K562 (cell line): ENCODE results near the gene TFB2M. TPM values are rescaled to one million over a fixed set of nuclear protein-coding genes. Genes with fewer than 3 reads are reported as not detected.

Source experiments
- CBX3 ChIP-seq, 2 experiments: IDR thresholded peaks; 1 replicate in 1 of 2; 2 replicates in 1 of 2; pipeline ENCODE4 v1.6.1; 2012; ENCODE audit warnings: inconsistent platforms in 2 of 2, low read length in 2 of 2, borderline replicate concordance in 1 of 2, control low read depth in 1 of 2
- EWSR1 ChIP-seq: fragments of 450-650 bp; IDR thresholded peaks from 2 replicates; pipeline ENCODE4 v1.6.1; 2018; ENCODE audit warnings: borderline replicate concordance, mild to moderate bottlenecking, low read depth, moderate library complexity; ENCODE audit not compliant: partially characterized antibody
- EZH2 ChIP-seq: IDR thresholded peaks from 2 replicates; pipeline ENCODE4 v1.6.1; 2012; ENCODE audit warnings: low read depth, mild to moderate bottlenecking, inconsistent platforms, low read length, borderline replicate concordance
- FOSL1 ChIP-seq: fragments of 200-800 bp; sonication (Bioruptor generic); conservative IDR thresholded peaks from 2 replicates; pipeline ENCODE4 v1.6.1; 2016; ENCODE audit warnings: missing genetic modification characterization, missing compliant biosample characterization
- FOXM1 ChIP-seq, 2 experiments: fragments of 450-650 bp in 1 of 2; sonication (generic) in 1 of 2; formaldehyde crosslinking in 1 of 2; IDR thresholded peaks; 2 replicates each; pipeline versions ENCODE4 v1.6.1 to v1.9.0; 2017 to 2022; ENCODE audit warnings: low read depth in 2 of 2, mild to moderate bottlenecking in 2 of 2, missing genetic modification reagents in 1 of 2, moderate library complexity in 1 of 2
- GMEB1 ChIP-seq: fragments of 250-450 bp; sonication (Bioruptor Pico); IDR thresholded peaks from 2 replicates; pipeline ENCODE4 v1.4.0; 2020; ENCODE audit warnings: mild to moderate bottlenecking
- MAFK ChIP-seq: IDR thresholded peaks from 2 replicates; pipeline ENCODE4 v1.6.1; 2011; ENCODE audit warnings: low read length, improper control_type of control experiment
- MED1 ChIP-seq: sonication (generic); formaldehyde crosslinking; IDR thresholded peaks from 2 replicates; pipeline ENCODE4 v1.8.1; 2023; ENCODE audit warnings: missing genetic modification reagents, borderline replicate concordance
- MEIS2 ChIP-seq: fragments of 450-650 bp; IDR thresholded peaks from 2 replicates; pipeline ENCODE4 v1.6.1; 2014; ENCODE audit warnings: mild to moderate bottlenecking; ENCODE audit not compliant: partially characterized antibody
- PCBP1 ChIP-seq: fragments of 200-400 bp; formaldehyde crosslinking; IDR thresholded peaks from 2 replicates; pipeline ENCODE4 v1.6.1; 2018; ENCODE audit warnings: mild to moderate bottlenecking, low read depth, low read length; ENCODE audit not compliant: poor library complexity, severe bottlenecking
- POLR2A ChIP-seq: fragments of 450-650 bp; conservative IDR thresholded peaks from 2 replicates; pipeline ENCODE4 v1.6.1; 2016
- POLR2B ChIP-seq: fragments of 450-650 bp; IDR thresholded peaks from 2 replicates; pipeline ENCODE4 v1.6.1; 2018; ENCODE audit warnings: low read depth; ENCODE audit not compliant: partially characterized antibody
- PTRF ChIP-seq: fragments of 450-650 bp; IDR thresholded peaks from 2 replicates; pipeline ENCODE4 v1.6.1; 2016; ENCODE audit warnings: mild to moderate bottlenecking, missing genetic modification characterization, missing compliant biosample characterization
- SIRT6 ChIP-seq: IDR thresholded peaks from one replicate; pipeline ENCODE4 v1.6.1; 2012; ENCODE audit warnings: low read depth, mild to moderate bottlenecking, control low read depth, inconsistent platforms, low read length, moderate library complexity
- SRSF3 ChIP-seq: fragments of 200-400 bp; formaldehyde crosslinking; IDR thresholded peaks from 2 replicates; pipeline ENCODE4 v1.6.1; 2016; ENCODE audit warnings: mild to moderate bottlenecking, low read length, moderate library complexity; ENCODE audit not compliant: insufficient read depth
- TAF7 ChIP-seq: fragments of 450-650 bp; IDR thresholded peaks from 2 replicates; pipeline ENCODE4 v1.6.1; 2016; ENCODE audit warnings: missing genetic modification characterization, missing compliant biosample characterization
- ZNF217 ChIP-seq: sonication (generic); formaldehyde crosslinking; IDR thresholded peaks from 2 replicates; pipeline ENCODE4 v1.8.0; 2022; ENCODE audit warnings: mild to moderate bottlenecking, missing genetic modification reagents
- ZNF589 ChIP-seq: fragments of 200-800 bp; sonication (Bioruptor generic); IDR thresholded peaks from 2 replicates; pipeline ENCODE4 v1.6.1; 2016; ENCODE audit warnings: low read depth, missing genetic modification characterization, missing compliant biosample characterization
- ZNF707 ChIP-seq: fragments of 250-450 bp; sonication (Bioruptor Pico); conservative IDR thresholded peaks from 2 replicates; pipeline ENCODE4 v1.8.0; 2022; ENCODE audit warnings: inconsistent platforms, mild to moderate bottlenecking, moderate library complexity
- polyA plus RNA-seq, 8 experiments: library from polyadenylated mRNA; depleted of rRNA in 4 of 8; stranded (reverse) in 5 of 8; unstranded in 3 of 8; fragments of >200 nt; fragmentation: Nextera tagmentation in 2 of 8; fragmentation: Illumina TruSeq in 1 of 8; extraction: Ambion mirVana in 2 of 8; extraction: Trizol in 1 of 8; gene quantifications; 2 replicates each; pipeline versions ENCODE4 v1.2.1 to v1.2.3, GENCODE V29; 2011 to 2014; ENCODE audit warnings: inconsistent platforms in 1 of 8, missing spikeins in 1 of 8
- total RNA-seq, 7 experiments: library from RNA; depleted of rRNA in 6 of 7; stranded (reverse); fragments of >200 nt in 6 of 7; fragmentation: Illumina TruSeq in 2 of 7; extraction: Trizol in 2 of 7; gene quantifications; 2 replicates each; pipeline versions ENCODE4 v1.2.1 to v1.2.3, GENCODE V29; 2011 to 2021; ENCODE audit warnings: low replicate concordance in 1 of 7
- TF ChIP-seq, protein P1 (sequence below): fragments of 450-650 bp; formaldehyde crosslinking; IDR thresholded peaks from 2 replicates; pipeline ENCODE4 v1.4.0; 2020; ENCODE audit warnings: mild to moderate bottlenecking, moderate library complexity
- TF ChIP-seq, protein P2 (sequence below): fragments of 250-450 bp; sonication (Bioruptor Pico); IDR thresholded peaks from 2 replicates; pipeline ENCODE4 v1.4.0; 2020
- TF ChIP-seq, protein P3 (sequence below): sonication (generic); formaldehyde crosslinking; IDR thresholded peaks from 2 replicates; pipeline ENCODE4 v1.8.1; 2023; ENCODE audit warnings: mild to moderate bottlenecking, missing genetic modification reagents, moderate library complexity

The TFB2M gene
- total and polyA plus RNA-seq, 9 of the 15 experiments (the other 6 are each of a cell fraction or from before 2014, with no cell fraction given): 55.1 to 162 (median 70.6) TPM

DNA sequence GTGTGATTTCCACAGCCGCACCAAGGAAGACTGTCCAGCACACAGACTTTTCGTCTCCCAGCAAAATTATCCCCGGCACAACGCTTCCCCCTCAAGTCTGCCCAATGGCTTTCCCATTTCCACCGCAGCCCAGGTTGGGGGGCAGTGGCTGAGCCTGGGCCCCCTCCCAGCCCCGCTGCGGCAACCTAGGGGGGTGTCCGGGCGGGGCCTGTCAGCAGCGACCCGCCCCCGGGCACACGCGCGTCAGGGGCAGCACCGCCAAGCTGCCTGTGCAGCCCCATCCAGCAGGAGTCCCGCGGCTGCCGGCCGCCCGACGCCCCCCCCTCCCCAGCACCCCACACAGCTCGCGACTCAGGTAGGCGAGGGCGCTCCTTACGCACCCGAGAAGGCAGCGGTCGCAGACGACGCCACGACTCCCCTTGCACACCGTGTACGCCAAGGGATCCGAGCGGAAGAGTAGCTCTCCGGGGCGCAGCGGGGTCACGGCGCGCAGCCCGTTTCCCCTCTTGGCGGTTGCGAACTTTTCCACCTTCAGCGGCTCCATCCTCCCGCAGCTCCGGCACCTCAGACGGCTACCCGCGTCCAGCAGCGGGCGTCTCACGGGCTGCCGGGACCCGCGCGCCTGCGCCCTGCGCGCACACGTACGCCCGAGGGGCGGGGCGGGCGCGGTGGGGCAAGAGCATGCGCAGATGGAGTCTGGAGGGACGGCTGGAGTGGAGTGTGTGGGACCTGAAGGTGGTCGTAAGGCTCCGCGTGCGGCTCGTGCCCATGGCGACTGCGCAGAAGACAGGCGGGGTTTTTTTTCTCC lies 59.2 kb downstream of the TFB2M start, which contains the start of gene SMYD3 (continued):
- TF ChIP-seq GMEB1 (CRISPR knock-in tag) (peak; percentile 72), TAF7 (tag) (no peak), EZH2 (no peak), MAFK (no peak), ZNF217 (no peak), SIRT6 (no peak), MEIS2 (peak; percentile 91), ZNF707 (CRISPR knock-in tag) (no peak), ZNF589 (CRISPR knock-in tag) (no peak), MED1 (CRISPR knock-in tag) (no peak), EWSR1 (no peak), FOXM1 (IDR thresholded peaks at IDR 0.05; ENCODE audit: low read depth) (no peak), FOXM1 (CRISPR knock-in tag; IDR thresholded peaks at IDR 0.05; ENCODE audit: low read depth) (no peak), SRSF3 (no peak), FOSL1 (tag) (no peak), POLR2A (peak; percentile 68), PCBP1 (peak; percentile 28), POLR2B (peak; percentile 54), PTRF (tag) (no peak), CBX3 (IDR thresholded peaks at IDR 0.05; ENCODE audit: borderline replicate concordance in 1 of 2, low read length in 2 of 2) (0 out of 3 replicates have a peak, but pooled peaks of 1 of the 2 experiments have one; percentile 9)
- TF ChIP-seq, protein P1, sequence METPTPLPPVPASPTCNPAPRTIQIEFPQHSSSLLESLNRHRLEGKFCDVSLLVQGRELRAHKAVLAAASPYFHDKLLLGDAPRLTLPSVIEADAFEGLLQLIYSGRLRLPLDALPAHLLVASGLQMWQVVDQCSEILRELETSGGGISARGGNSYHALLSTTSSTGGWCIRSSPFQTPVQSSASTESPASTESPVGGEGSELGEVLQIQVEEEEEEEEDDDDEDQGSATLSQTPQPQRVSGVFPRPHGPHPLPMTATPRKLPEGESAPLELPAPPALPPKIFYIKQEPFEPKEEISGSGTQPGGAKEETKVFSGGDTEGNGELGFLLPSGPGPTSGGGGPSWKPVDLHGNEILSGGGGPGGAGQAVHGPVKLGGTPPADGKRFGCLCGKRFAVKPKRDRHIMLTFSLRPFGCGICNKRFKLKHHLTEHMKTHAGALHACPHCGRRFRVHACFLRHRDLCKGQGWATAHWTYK (CRISPR knock-in tag): no peak
- TF ChIP-seq, protein P2, sequence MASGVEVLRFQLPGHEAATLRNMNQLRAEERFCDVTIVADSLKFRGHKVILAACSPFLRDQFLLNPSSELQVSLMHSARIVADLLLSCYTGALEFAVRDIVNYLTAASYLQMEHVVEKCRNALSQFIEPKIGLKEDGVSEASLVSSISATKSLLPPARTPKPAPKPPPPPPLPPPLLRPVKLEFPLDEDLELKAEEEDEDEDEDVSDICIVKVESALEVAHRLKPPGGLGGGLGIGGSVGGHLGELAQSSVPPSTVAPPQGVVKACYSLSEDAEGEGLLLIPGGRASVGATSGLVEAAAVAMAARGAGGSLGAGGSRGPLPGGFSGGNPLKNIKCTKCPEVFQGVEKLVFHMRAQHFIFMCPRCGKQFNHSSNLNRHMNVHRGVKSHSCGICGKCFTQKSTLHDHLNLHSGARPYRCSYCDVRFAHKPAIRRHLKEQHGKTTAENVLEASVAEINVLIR (CRISPR knock-in tag): no peak
- TF ChIP-seq, protein P3, sequence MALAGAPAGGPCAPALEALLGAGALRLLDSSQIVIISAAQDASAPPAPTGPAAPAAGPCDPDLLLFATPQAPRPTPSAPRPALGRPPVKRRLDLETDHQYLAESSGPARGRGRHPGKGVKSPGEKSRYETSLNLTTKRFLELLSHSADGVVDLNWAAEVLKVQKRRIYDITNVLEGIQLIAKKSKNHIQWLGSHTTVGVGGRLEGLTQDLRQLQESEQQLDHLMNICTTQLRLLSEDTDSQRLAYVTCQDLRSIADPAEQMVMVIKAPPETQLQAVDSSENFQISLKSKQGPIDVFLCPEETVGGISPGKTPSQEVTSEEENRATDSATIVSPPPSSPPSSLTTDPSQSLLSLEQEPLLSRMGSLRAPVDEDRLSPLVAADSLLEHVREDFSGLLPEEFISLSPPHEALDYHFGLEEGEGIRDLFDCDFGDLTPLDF (CRISPR knock-in tag): 0 out of 2 replicates have a peak, but pooled peaks have one; percentile 38
